ENCODE results near the gene NCMAP.
"Not testable (repeated sequence)": the region's sequence is repeated elsewhere in the genome, so short reads cannot be mapped to it uniquely, and the experiment has no call there.

The NCMAP gene

GRCh38 chr1:24516506-24516905 is 39.4 kb upstream of the NCMAP start:
- H3K27me3 ChIP-seq (ENCODE audit: insufficient read depth, low read length): no peaks in the 10 kb centered on the region
- H3K4me3 ChIP-seq (ENCODE audit: low read depth, low read length, poor library complexity, severe bottlenecking): no peak overlapping the region
- no peak overlapping the region for H3K4me2 ChIP-seq (ENCODE audit: low read length)
- no peak overlapping the region for H2AFZ ChIP-seq (ENCODE audit: low read length)
- H3F3A ChIP-seq (ENCODE audit: insufficient read depth, low read length): no peaks in the 10 kb centered on the region
- H3K79me2 ChIP-seq (ENCODE audit: insufficient read depth, low read length): no peaks in the 10 kb centered on the region
- H3K9me2 ChIP-seq (ENCODE audit: low read depth, low read length): no peaks in the 10 kb centered on the region
- H3K4me1 ChIP-seq (ENCODE audit: insufficient read depth, low read length, severe bottlenecking): no peaks in the 10 kb centered on the region
- H3K9ac ChIP-seq (ENCODE audit: low read length): no peak overlapping the region
- H3K27ac ChIP-seq (ENCODE audit: low read depth, low read length, poor library complexity, severe bottlenecking): no peak overlapping the region
- H3K9me3 ChIP-seq (ENCODE audit: low read length): no peaks in the 10 kb centered on the region
- no peaks in the 10 kb centered on the region for H4K20me1 ChIP-seq (ENCODE audit: insufficient read depth, low read length)
- TF ChIP-seq CTCF (IDR thresholded peaks at IDR 0.05; ENCODE audit: low read length) (no peak), EZH2 (IDR thresholded peaks at IDR 0.05; ENCODE audit: borderline replicate concordance, low read length) (no peak)
- H3K36me3 ChIP-seq (ENCODE audit: insufficient read depth, low read length): no peaks in the 10 kb centered on the region; the same call in 1 of the 2 replicates

GRCh38 chr1:24517898-24518297 is 38.0 kb upstream of the NCMAP start:
- Histone ChIP-seq H3K4me1 (ENCODE audit: insufficient read depth, low read length, severe bottlenecking) (no peaks in the 10 kb centered on the region), H4K20me1 (ENCODE audit: insufficient read depth, low read length) (no peaks in the 10 kb centered on the region), H3K9me3 (ENCODE audit: low read length) (no peaks in the 10 kb centered on the region), H3K9me2 (ENCODE audit: low read depth, low read length) (no peaks in the 10 kb centered on the region), H3K9ac (ENCODE audit: low read length) (no peak overlapping the region), H3F3A (ENCODE audit: insufficient read depth, low read length) (no peaks in the 10 kb centered on the region), H2AFZ (ENCODE audit: low read length) (no peak overlapping the region), H3K36me3 (ENCODE audit: insufficient read depth, low read length) (no peaks in the 10 kb centered on the region; the same call in 1 of the 2 replicates), H3K4me3 (ENCODE audit: low read depth, low read length, poor library complexity, severe bottlenecking) (no peak overlapping the region), H3K79me2 (ENCODE audit: insufficient read depth, low read length) (no peaks in the 10 kb centered on the region), H3K27ac (ENCODE audit: low read depth, low read length, poor library complexity, severe bottlenecking) (no peak overlapping the region), H3K4me2 (ENCODE audit: low read length) (no peak overlapping the region), H3K27me3 (ENCODE audit: insufficient read depth, low read length) (no peaks in the 10 kb centered on the region)
- no peak for TF ChIP-seq CTCF (IDR thresholded peaks at IDR 0.05; ENCODE audit: low read length)

- H2AFZ ChIP-seq (ENCODE audit: low read length); H4K20me1 ChIP-seq (ENCODE audit: insufficient read depth, low read length); H3K27ac ChIP-seq (ENCODE audit: low read depth, low read length, poor library complexity, severe bottlenecking); H3K36me3 ChIP-seq (ENCODE audit: insufficient read depth, low read length); H3K9ac ChIP-seq (ENCODE audit: low read length); H3K9me2 ChIP-seq (ENCODE audit: low read depth, low read length); H3K27me3 ChIP-seq (ENCODE audit: insufficient read depth, low read length); H3K4me2 ChIP-seq (ENCODE audit: low read length); H3K4me1 ChIP-seq (ENCODE audit: insufficient read depth, low read length, severe bottlenecking); H3K9me3 ChIP-seq (ENCODE audit: low read length); H3F3A ChIP-seq (ENCODE audit: insufficient read depth, low read length); H3K79me2 ChIP-seq (ENCODE audit: insufficient read depth, low read length); H3K4me3 ChIP-seq (ENCODE audit: low read depth, low read length, poor library complexity, severe bottlenecking): not testable (repeated sequence)
These were observed 35.6 kb upstream of the NCMAP start for GRCh38 chr1:24520282-24520681.

- no peak overlapping the region for H2AFZ ChIP-seq (ENCODE audit: low read length)
- no peaks in the 10 kb centered on the region for H3K79me2 ChIP-seq (ENCODE audit: insufficient read depth, low read length)
- peaks cover 4% of the 10 kb centered on the region for H3K4me1 ChIP-seq (ENCODE audit: insufficient read depth, low read length, severe bottlenecking)
- no peaks in the 10 kb centered on the region for H4K20me1 ChIP-seq (ENCODE audit: insufficient read depth, low read length)
- H3K27me3 ChIP-seq (ENCODE audit: insufficient read depth, low read length): no peaks in the 10 kb centered on the region
- H3K9me3 ChIP-seq (ENCODE audit: low read length): no peaks in the 10 kb centered on the region
- H3K4me2 ChIP-seq (ENCODE audit: low read length): no peak overlapping the region
- H3K27ac ChIP-seq (ENCODE audit: low read depth, low read length, poor library complexity, severe bottlenecking): no peak overlapping the region
- no peak overlapping the region for H3K9ac ChIP-seq (ENCODE audit: low read length)
- no peaks in the 10 kb centered on the region for H3F3A ChIP-seq (ENCODE audit: insufficient read depth, low read length)
- H3K4me3 ChIP-seq (ENCODE audit: low read depth, low read length, poor library complexity, severe bottlenecking): no peak overlapping the region
- H3K9me2 ChIP-seq (ENCODE audit: low read depth, low read length): no peaks in the 10 kb centered on the region
- H3K36me3 ChIP-seq (ENCODE audit: insufficient read depth, low read length): no peaks in the 10 kb centered on the region; the same call in 1 of the 2 replicates
- TF ChIP-seq EZH2 (IDR thresholded peaks at IDR 0.05; ENCODE audit: borderline replicate concordance, low read length) (no peak), CTCF (IDR thresholded peaks at IDR 0.05; ENCODE audit: low read length) (no peak)
These were observed 30.3 kb upstream of the NCMAP start for GRCh38 chr1:24525606-24526005.
